ENCODE measurements around the gene MDH1B.
"Not testable (repeated sequence)": the region's sequence is repeated elsewhere in the genome, so short reads cannot be mapped to it uniquely, and the experiment has no call there.

MDH1B gene

GRCh38 chr2:206774871-206775270, 9.7 kb upstream of the MDH1B start:
- DNase-seq (ENCODE audit: low read depth in 2 of 3, low spot score in 1 of 3) = no peak

- DNase-seq (ENCODE audit: low read depth in 2 of 3, low spot score in 1 of 3) = no peak
These were observed 1.2 kb upstream of the MDH1B start for GRCh38 chr2:206766057-206766930.

GRCh38 chr2:206764673-206765241, 371 bp downstream of the MDH1B start:
- DNase-seq (ENCODE audit: low read depth in 2 of 3, low spot score in 1 of 3) = no peak

- no peak for DNase-seq (ENCODE audit: low read depth in 2 of 3, low spot score in 1 of 3)
These were observed 8.3 kb downstream of the MDH1B start for GRCh38 chr2:206756816-206757215.

- DNase-seq (ENCODE audit: low read depth in 2 of 3, low spot score in 1 of 3) = no peak
These were observed 24.3 kb downstream of the MDH1B start for GRCh38 chr2:206740800-206741199.

- DNase-seq (ENCODE audit: low read depth in 2 of 3, low spot score in 1 of 3) = no peak
These were observed 25.9 kb downstream of the MDH1B start for GRCh38 chr2:206739271-206739670.

GRCh38 chr2:206736935-206737334, 28.2 kb downstream of the MDH1B start:
- DNase-seq (ENCODE audit: low read depth in 2 of 3, low spot score in 1 of 3) = peak in 1 of 3 donors; percentile 9

- DNase-seq (ENCODE audit: low read depth in 2 of 3, low spot score in 1 of 3) = no peak
These were observed 31.8 kb downstream of the MDH1B start for GRCh38 chr2:206733341-206733740.

GRCh38 chr2:206728277-206729199, 36.6 kb downstream of the MDH1B start:
- peak in 1 of 3 donors; percentile 18 for DNase-seq (ENCODE audit: low read depth in 2 of 3, low spot score in 1 of 3)

GRCh38 chr2:206727287-206727686, 37.8 kb downstream of the MDH1B start:
- no peak for DNase-seq (ENCODE audit: low read depth in 2 of 3, low spot score in 1 of 3)

- no peak for DNase-seq (ENCODE audit: low read depth in 2 of 3, low spot score in 1 of 3)
These were observed 41.8 kb downstream of the MDH1B start for GRCh38 chr2:206723288-206723687.

- DNase-seq (ENCODE audit: low read depth in 2 of 3, low spot score in 1 of 3) = no peak
These were observed 43.7 kb downstream of the MDH1B start for GRCh38 chr2:206721256-206721920.

GRCh38 chr2:206718296-206718695, 46.8 kb downstream of the MDH1B start, which contains the start of gene DYTN:
Gene DYTN, minus strand, starts transcription at chr2:206718396. Its CDS starts 117 bp downstream, at chr2:206718279.
- no peak for DNase-seq (ENCODE audit: low read depth in 2 of 3, low spot score in 1 of 3)

- DNase-seq (ENCODE audit: low read depth in 2 of 3, low spot score in 1 of 3) = no peak
These were observed 48.5 kb downstream of the MDH1B start for GRCh38 chr2:206716623-206717022.

GRCh38 chr2:206715183-206715582, 49.9 kb downstream of the MDH1B start:
- DNase-seq (ENCODE audit: low read depth in 2 of 3, low spot score in 1 of 3) = not testable (repeated sequence)

GRCh38 chr2:206713746-206714145, 51.4 kb downstream of the MDH1B start:
- DNase-seq (ENCODE audit: low read depth in 2 of 3, low spot score in 1 of 3) = no peak

- DNase-seq (ENCODE audit: low read depth in 2 of 3, low spot score in 1 of 3) = no peak
These were observed 56.8 kb downstream of the MDH1B start for GRCh38 chr2:206708286-206708685.

- DNase-seq (ENCODE audit: low read depth in 2 of 3, low spot score in 1 of 3) = no peak
These were observed 57.9 kb downstream of the MDH1B start for GRCh38 chr2:206707164-206707701.

- no peak for DNase-seq (ENCODE audit: low read depth in 2 of 3, low spot score in 1 of 3)
These were observed 63.0 kb downstream of the MDH1B start for GRCh38 chr2:206701952-206702605.

GRCh38 chr2:206700156-206700555, 65.0 kb downstream of the MDH1B start:
- no peak for DNase-seq (ENCODE audit: low read depth in 2 of 3, low spot score in 1 of 3)

Data from stimulated activated CD4-positive, alpha-beta T cell treated with anti-CD3 and anti-CD28 coated beads, Interleukin-12 subunit alpha, Interleukin-12 subunit beta, amount 100 ng/mL, for 48 hours (primary cell).